Measurements from ENCODE around the gene SP3. TPM values are rescaled to one million over a fixed set of nuclear protein-coding genes. Genes with fewer than 3 reads are reported as not detected.

SP3 gene
- total and polyA plus RNA-seq, 2 donors (not counting 1 experiment from before 2014, with no cell fraction given): 64.1 to 124 TPM

DNA sequence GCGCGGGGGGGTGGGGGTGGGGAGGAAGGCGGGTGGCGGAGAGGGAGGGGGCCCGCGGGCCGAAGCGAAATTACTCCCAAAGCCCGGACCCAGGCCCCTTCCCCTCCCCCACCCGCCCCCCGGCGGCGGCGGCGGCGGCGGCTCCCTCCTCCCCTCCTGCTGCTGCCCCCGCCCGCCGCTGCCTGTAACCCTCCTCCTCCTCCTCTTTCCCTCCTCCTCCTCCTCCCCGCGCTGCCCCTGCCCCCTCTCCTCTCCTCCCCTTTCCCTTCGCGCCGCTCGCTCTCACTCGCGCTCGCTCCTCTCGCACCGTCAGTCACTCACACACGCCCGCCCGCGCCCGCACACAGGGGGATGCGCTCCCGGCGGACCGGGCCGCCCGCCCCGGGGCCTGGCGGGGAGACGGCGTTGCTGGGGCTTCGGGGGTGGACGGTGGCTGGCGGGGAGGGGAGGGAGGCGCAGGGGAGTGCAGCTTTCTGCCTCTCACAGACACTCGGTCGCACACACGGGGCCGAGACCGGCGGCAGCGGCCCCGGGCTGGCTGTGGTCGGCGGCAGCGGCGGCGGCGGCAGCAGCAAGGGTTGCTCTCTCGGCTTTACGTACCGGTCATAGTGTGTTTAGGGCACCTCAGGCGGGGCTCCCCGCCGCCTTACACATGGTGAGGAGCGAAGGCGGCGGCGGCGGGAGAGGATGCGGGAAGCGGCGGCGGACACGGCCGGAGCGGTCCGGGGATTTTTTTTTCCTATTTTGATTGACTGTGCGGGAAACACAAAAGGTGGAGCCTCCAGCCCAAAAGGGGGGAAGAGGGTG lies 405 bp downstream of the SP3 start:
- H3K4me3 ChIP-seq (replicated peaks in 1 of 4; ENCODE audit: control extremely low read depth in 1 of 4, insufficient read depth in 1 of 4, low read depth in 3 of 4, low read length in 4 of 4): peak overlapping the region; percentile 73 to 85 (median 79)
- no peaks in the 10 kb centered on the region for H3K36me3 ChIP-seq (ENCODE audit: control insufficient read depth, insufficient read depth, low read length)
- H2AFZ ChIP-seq (ENCODE audit: low read length): no peak overlapping the region
- H3K9ac ChIP-seq (ENCODE audit: insufficient read depth, low read length): peak overlapping the region; percentile 98
- peak overlapping the region; percentile 94 for H3K27ac ChIP-seq (ENCODE audit: insufficient read depth, low read length)
- H3K4me1 ChIP-seq (ENCODE audit: control insufficient read depth, extremely low read depth, insufficient read depth, low read length): peaks cover 6% of the 10 kb centered on the region
- no peaks in the 10 kb centered on the region for H4K20me1 ChIP-seq (ENCODE audit: control insufficient read depth, extremely low read depth, insufficient read depth, low read length)
- no peaks in the 10 kb centered on the region for H3K27me3 ChIP-seq (ENCODE audit: control insufficient read depth, insufficient read depth, low read length)
- H3K79me2 ChIP-seq (ENCODE audit: control insufficient read depth, insufficient read depth, low read length): peaks cover 35% of the 10 kb centered on the region
- TF ChIP-seq EZH2 (IDR thresholded peaks at IDR 0.05; ENCODE audit: low read length, missing control alignments) (no peak), CTCF (conservative IDR thresholded peaks at IDR 0.05 in 1 of 2, IDR thresholded peaks at IDR 0.05 in 1 of 2; ENCODE audit: low read depth in 1 of 2, low read length in 2 of 2) (no peak)
- peak overlapping the region; percentile 54 for H3K4me2 ChIP-seq (ENCODE audit: extremely low read depth, insufficient read depth, low read length)
- no peaks in the 10 kb centered on the region for H3K9me3 ChIP-seq (ENCODE audit: control insufficient read depth, insufficient read depth, low read depth, low read length)
- DNase-seq (ENCODE audit: low read depth in 2 of 2): peak; percentile 87 to 89

GRCh38 chr2:173963817-173964564 lies 1.2 kb downstream of the SP3 start:
- Histone ChIP-seq H3K4me2 (ENCODE audit: extremely low read depth, insufficient read depth, low read length) (no peak overlapping the region), H3K27me3 (ENCODE audit: control insufficient read depth, insufficient read depth, low read length) (no peaks in the 10 kb centered on the region), H3K27ac (ENCODE audit: insufficient read depth, low read length) (peak overlapping the region; percentile 85), H4K20me1 (ENCODE audit: control insufficient read depth, extremely low read depth, insufficient read depth, low read length) (no peaks in the 10 kb centered on the region), H3K4me1 (ENCODE audit: control insufficient read depth, extremely low read depth, insufficient read depth, low read length) (peaks cover 6% of the 10 kb centered on the region), H2AFZ (ENCODE audit: low read length) (peak overlapping the region; percentile 34), H3K9ac (ENCODE audit: insufficient read depth, low read length) (peak overlapping the region; percentile 79), H3K36me3 (ENCODE audit: control insufficient read depth, insufficient read depth, low read length) (no peaks in the 10 kb centered on the region), H3K79me2 (ENCODE audit: control insufficient read depth, insufficient read depth, low read length) (peaks cover 42% of the 10 kb centered on the region), H3K4me3 (replicated peaks in 1 of 4; ENCODE audit: control extremely low read depth in 1 of 4, insufficient read depth in 1 of 4, low read depth in 3 of 4, low read length in 4 of 4) (peak overlapping the region; percentile 32 to 84 (median 68)), H3K9me3 (ENCODE audit: control insufficient read depth, insufficient read depth, low read depth, low read length) (no peaks in the 10 kb centered on the region)
- TF ChIP-seq EZH2 (IDR thresholded peaks at IDR 0.05; ENCODE audit: low read length, missing control alignments) (no peak), CTCF (conservative IDR thresholded peaks at IDR 0.05 in 1 of 2, IDR thresholded peaks at IDR 0.05 in 1 of 2; ENCODE audit: low read depth in 1 of 2, low read length in 2 of 2) (no peak)
- DNase-seq (ENCODE audit: low read depth in 2 of 2): peak; percentile 82 to 89

DNA sequence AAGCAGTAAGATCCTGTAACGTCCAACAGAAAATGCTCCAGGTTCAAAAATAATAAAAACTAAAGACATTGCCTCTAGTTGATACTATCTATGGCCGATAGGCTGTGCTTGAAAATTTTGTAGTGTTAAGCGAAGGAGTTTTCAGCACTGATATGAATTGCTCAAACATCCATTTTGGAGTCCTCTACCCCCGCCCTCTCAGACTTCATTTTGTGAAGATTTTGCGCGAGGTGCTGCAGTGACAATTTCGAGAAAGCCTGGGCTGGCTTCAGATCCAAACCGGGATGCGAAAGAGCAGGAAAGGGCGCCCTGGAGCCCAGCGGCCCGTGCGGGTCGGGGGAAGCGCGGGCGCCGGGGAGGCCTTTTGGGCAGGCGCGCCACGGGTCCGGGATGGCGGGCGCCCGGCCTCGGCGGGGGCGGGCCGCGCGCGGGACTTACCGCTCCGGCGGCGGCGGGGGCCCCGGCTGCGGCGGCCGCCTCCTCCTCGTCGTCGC lies 1.8 kb downstream of the SP3 start:
- H3K9ac ChIP-seq (ENCODE audit: insufficient read depth, low read length): peak overlapping the region; percentile 79
- H3K9me3 ChIP-seq (ENCODE audit: control insufficient read depth, insufficient read depth, low read depth, low read length): no peaks in the 10 kb centered on the region
- peaks cover 48% of the 10 kb centered on the region for H3K79me2 ChIP-seq (ENCODE audit: control insufficient read depth, insufficient read depth, low read length)
- peak; percentile 30 to 48 for TF ChIP-seq CTCF (conservative IDR thresholded peaks at IDR 0.05 in 1 of 2, IDR thresholded peaks at IDR 0.05 in 1 of 2; ENCODE audit: low read depth in 1 of 2, low read length in 2 of 2)
- TF ChIP-seq EZH2 (IDR thresholded peaks at IDR 0.05; ENCODE audit: low read length, missing control alignments): no peak
- peak; percentile 72 to 83 for DNase-seq (ENCODE audit: low read depth in 2 of 2)
- peak overlapping the region; percentile 92 for H3K4me2 ChIP-seq (ENCODE audit: extremely low read depth, insufficient read depth, low read length)
- H2AFZ ChIP-seq (ENCODE audit: low read length): no peak overlapping the region
- H3K4me3 ChIP-seq (replicated peaks in 1 of 4; ENCODE audit: control extremely low read depth in 1 of 4, insufficient read depth in 1 of 4, low read depth in 3 of 4, low read length in 4 of 4): peak overlapping the region; percentile 79 to 99 (median 89)
- no peaks in the 10 kb centered on the region for H3K36me3 ChIP-seq (ENCODE audit: control insufficient read depth, insufficient read depth, low read length)
- no peaks in the 10 kb centered on the region for H4K20me1 ChIP-seq (ENCODE audit: control insufficient read depth, extremely low read depth, insufficient read depth, low read length)
- H3K27ac ChIP-seq (ENCODE audit: insufficient read depth, low read length): peak overlapping the region; percentile 85
- no peaks in the 10 kb centered on the region for H3K27me3 ChIP-seq (ENCODE audit: control insufficient read depth, insufficient read depth, low read length)
- H3K4me1 ChIP-seq (ENCODE audit: control insufficient read depth, extremely low read depth, insufficient read depth, low read length): peaks cover 6% of the 10 kb centered on the region

Measured in fibroblast of lung (primary cell).